ENCODE measurements around the gene PPP2R2B. TPM values are rescaled to one million over a fixed set of nuclear protein-coding genes. Genes with fewer than 3 reads are reported as not detected.

The PPP2R2B gene
- total RNA-seq, 1 experiment from 2014 or later: not detected

DNA sequence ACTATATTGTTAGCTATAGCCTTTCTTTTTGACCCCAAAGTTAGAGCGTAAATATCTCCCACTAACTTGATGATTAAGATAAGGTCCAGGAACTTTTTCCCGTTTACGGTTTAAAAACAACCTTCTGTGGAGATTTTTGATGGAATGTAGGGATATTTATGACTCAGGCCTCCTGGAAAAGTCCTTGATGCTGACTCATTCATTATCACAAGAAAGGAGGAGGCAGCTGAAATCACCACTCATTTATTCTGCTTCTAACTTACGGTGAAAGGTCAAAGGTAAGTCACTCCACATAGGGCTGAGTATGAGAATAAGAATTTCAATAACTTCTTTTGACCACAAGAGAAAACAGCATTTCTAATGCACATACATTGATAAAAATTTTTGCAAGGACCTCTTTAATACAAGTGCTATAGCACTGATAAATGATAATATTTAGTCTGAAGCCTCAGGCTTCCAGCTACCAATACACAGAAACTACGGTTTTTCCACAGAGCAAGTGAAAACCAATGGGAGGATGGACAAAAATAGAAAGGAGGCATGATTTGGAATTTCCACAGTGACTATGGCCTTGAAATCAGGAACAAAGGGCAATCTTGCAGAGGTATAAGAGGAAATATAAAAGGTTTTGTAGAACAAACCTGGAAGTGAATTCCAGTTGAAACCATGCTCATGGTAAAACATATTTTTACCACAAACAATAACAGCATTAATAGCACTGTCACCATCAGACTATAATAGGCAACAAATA, 146.5 kb downstream of the PPP2R2B start:
- Histone ChIP-seq H3K27ac (ENCODE audit: low read depth, low read length) (peak overlapping the region; percentile 79), H2AFZ (ENCODE audit: low read depth, low read length, poor library complexity, severe bottlenecking) (peak overlapping the region; percentile 55)
- TF ChIP-seq, protein P1, sequence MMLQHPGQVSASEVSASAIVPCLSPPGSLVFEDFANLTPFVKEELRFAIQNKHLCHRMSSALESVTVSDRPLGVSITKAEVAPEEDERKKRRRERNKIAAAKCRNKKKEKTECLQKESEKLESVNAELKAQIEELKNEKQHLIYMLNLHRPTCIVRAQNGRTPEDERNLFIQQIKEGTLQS (IDR thresholded peaks at IDR 0.05): peak; percentile 31; the same call in 1 of the 2 replicates
- TF ChIP-seq RAD21 (IDR thresholded peaks at IDR 0.05; ENCODE audit: low read depth) (peak; percentile 15; the same call in 1 of the 2 replicates), CEBPB (IDR thresholded peaks at IDR 0.05; ENCODE audit: low read depth) (peak; percentile 57), POLR2AphosphoS5 (IDR thresholded peaks at IDR 0.05; ENCODE audit: low read depth, low read length) (peak; percentile 31; the same call in 1 of the 2 replicates), EZH2 (IDR thresholded peaks at IDR 0.05) (no peak), POLR2A (IDR thresholded peaks at IDR 0.05; ENCODE audit: borderline replicate concordance, extremely low read depth, insufficient read depth, insufficient read length) (no peak), ZBTB33 (IDR thresholded peaks at IDR 0.05; ENCODE audit: extremely low read depth, insufficient replicate concordance, low read length) (no peak), JUND (IDR thresholded peaks at IDR 0.05) (peak; percentile 91), FOSL1 (IDR thresholded peaks at IDR 0.05; ENCODE audit: low read depth) (peak; percentile 96), CBX3 (IDR thresholded peaks at IDR 0.05; ENCODE audit: low read depth) (no peak; the same call in 1 of the 2 replicates), SIN3A (IDR thresholded peaks at IDR 0.05; ENCODE audit: low read depth) (peak; percentile 60; the same call in 1 of the 2 replicates), EGR1 (IDR thresholded peaks at IDR 0.05; ENCODE audit: low read depth) (0 out of 2 replicates have a peak, but pooled peaks have one; percentile 26), YY1 (IDR thresholded peaks at IDR 0.05; ENCODE audit: extremely low read depth, insufficient replicate concordance, low read depth, low read length) (no peak), EZH2phosphoT487 (IDR thresholded peaks at IDR 0.05; ENCODE audit: borderline replicate concordance) (no peak), REST (IDR thresholded peaks at IDR 0.05; ENCODE audit: low read depth) (no peak), TCF7L2 (IDR thresholded peaks at IDR 0.05; ENCODE audit: borderline replicate concordance, extremely low read depth, insufficient read depth, insufficient read length) (no peak)
- TF ChIP-seq, protein P2, sequence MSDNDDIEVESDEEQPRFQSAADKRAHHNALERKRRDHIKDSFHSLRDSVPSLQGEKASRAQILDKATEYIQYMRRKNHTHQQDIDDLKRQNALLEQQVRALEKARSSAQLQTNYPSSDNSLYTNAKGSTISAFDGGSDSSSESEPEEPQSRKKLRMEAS (IDR thresholded peaks at IDR 0.05): peak; percentile 38; the same call in 1 of the 2 replicates
- TF ChIP-seq, protein P3, sequence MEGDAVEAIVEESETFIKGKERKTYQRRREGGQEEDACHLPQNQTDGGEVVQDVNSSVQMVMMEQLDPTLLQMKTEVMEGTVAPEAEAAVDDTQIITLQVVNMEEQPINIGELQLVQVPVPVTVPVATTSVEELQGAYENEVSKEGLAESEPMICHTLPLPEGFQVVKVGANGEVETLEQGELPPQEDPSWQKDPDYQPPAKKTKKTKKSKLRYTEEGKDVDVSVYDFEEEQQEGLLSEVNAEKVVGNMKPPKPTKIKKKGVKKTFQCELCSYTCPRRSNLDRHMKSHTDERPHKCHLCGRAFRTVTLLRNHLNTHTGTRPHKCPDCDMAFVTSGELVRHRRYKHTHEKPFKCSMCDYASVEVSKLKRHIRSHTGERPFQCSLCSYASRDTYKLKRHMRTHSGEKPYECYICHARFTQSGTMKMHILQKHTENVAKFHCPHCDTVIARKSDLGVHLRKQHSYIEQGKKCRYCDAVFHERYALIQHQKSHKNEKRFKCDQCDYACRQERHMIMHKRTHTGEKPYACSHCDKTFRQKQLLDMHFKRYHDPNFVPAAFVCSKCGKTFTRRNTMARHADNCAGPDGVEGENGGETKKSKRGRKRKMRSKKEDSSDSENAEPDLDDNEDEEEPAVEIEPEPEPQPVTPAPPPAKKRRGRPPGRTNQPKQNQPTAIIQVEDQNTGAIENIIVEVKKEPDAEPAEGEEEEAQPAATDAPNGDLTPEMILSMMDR (IDR thresholded peaks at IDR 0.05 in 2 of 3, conservative IDR thresholded peaks at IDR 0.05 in 1 of 3; ENCODE audit: borderline replicate concordance in 1 of 3, insufficient read depth in 1 of 3, low read depth in 2 of 3, low read length in 2 of 3): no peak

More for the DNA sequence above, 146.5 kb downstream of the PPP2R2B start:
- no TSS peak for BruUV-seq (replicated peaks)
- H3K36me3 ChIP-seq (ENCODE audit: control insufficient read depth in 1 of 2, insufficient read depth in 2 of 2, low read length in 2 of 2): no peaks in the 10 kb centered on the region
- RAD21 ChIA-PET (ENCODE audit: low non-redundant PET in 1 of 2, low total read pairs in 2 of 2, uncharacterized antibody in 2 of 2, unreplicated experiment in 2 of 2): no interaction called here
- DNase-seq (ENCODE audit: low read depth, low spot score) (peak; percentile 79), ATAC-seq (peak; percentile 93)
- CTCF ChIA-PET: no interaction called here
- H3K9me3 ChIP-seq (ENCODE audit: control insufficient read depth in 1 of 2, insufficient read depth in 1 of 2, low read depth in 1 of 2, low read length in 2 of 2): peaks cover 0 to 4% of the 10 kb centered on the region in 2 experiments; a peak in 1 of 4 replicates
- H3K27me3 ChIP-seq (ENCODE audit: insufficient read depth, low read length): no peaks in the 10 kb centered on the region
- no peaks in the 10 kb centered on the region for H3K79me2 ChIP-seq (ENCODE audit: insufficient read depth, low read length)
- H3K4me2 ChIP-seq (ENCODE audit: low read length): peak overlapping the region; percentile 70
- POLR2A ChIA-PET: no interaction called here
- intact Hi-C loops (cut with micrococcal nuclease): no loop called here
- H3K4me1 ChIP-seq (ENCODE audit: control insufficient read depth in 1 of 2, insufficient read depth in 2 of 2, low read length in 2 of 2): peaks cover 21 to 25% of the 10 kb centered on the region in 2 experiments
- H3K9me2 ChIP-seq (ENCODE audit: insufficient read depth): no peaks in the 10 kb centered on the region
- peak overlapping the region; percentile 19; the same call in 1 of the 2 replicates for H3K9ac ChIP-seq (ENCODE audit: low read length)
- H3K4me3 ChIP-seq (replicated peaks in 1 of 2; ENCODE audit: low read depth in 1 of 2, low read length in 2 of 2): peak overlapping the region in 1 of 2 experiments; percentile 35; a peak in 2 of 4 replicates
- no peaks in the 10 kb centered on the region for H4K20me1 ChIP-seq (ENCODE audit: insufficient read depth)
